Stimulated activated CD8-positive, alpha-beta memory T cell treated with anti-CD3 and anti-CD28 coated beads, Interleukin-2, amount 100 ng/mL, for 48 hours (primary cell): ENCODE measurements around the gene CLEC18C.
"Not testable (repeated sequence)": the region's sequence is repeated elsewhere in the genome, so short reads cannot be mapped to it uniquely, and the experiment has no call there.

Experiments
- DNase-seq, 2 donors: peaks; one replicate each; pipeline ENCODE4 v3.0.0-alpha.2; 2020; ENCODE audit warnings: low read depth in 2 of 2

CLEC18C gene

DNA sequence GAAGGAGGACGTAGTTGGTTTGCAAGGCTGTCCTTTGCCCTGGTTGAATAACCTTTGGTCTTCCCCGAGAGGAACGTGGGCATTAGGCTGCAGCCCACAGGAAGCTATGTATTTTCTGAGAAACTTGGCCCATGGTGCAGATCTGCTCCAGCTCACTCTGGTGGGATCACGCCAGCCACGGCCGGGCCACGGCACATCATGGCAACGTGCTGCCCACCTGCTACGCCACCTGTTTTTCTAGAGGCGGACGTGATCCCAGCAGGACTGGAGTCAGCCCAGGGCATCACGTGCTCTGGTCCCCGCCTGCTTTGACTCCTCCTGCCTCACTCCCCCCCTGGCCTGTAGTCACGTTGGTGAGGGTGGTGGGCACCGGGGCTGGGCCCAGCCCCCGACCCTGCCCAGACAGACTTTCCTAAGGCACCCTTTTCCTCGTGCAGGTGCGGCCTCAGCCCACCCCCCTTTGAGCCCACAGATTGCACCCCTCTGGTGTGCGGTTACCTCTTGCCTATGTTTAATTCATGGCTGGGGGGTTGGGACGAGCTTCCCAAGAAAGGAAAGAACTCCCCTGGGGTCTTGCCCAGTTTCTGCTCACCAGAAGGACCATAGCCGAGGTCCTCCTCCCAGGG is at the start of gene CLEC18C:
Gene CLEC18C, plus strand, starts transcription at position 576 of the 626 bp plus-strand sequence. CDS start 492 bp downstream, outside the sequence.
- DNase-seq, result not testable (repeated sequence)

DNA sequence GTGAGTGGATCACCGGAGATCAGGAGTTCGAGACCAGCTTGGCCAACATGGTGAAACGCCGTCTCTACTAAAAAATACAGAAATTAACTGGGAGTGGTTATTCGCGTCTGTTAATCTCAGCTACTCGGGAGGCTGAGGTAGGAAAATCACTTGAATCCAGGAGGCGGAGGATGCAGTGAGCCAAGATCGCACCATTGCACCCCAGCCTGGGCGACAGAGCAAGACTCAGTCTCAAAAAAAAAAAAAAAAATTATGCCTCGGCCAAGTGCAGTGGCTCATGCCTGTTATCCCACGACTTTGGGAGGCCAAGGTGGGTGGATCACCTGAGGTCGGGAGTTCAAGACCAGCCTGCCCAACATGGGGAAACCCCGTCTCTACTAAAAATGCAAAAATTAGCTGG is 49.8 kb upstream of the CLEC18C start:
- DNase-seq, result not testable (repeated sequence)

DNA sequence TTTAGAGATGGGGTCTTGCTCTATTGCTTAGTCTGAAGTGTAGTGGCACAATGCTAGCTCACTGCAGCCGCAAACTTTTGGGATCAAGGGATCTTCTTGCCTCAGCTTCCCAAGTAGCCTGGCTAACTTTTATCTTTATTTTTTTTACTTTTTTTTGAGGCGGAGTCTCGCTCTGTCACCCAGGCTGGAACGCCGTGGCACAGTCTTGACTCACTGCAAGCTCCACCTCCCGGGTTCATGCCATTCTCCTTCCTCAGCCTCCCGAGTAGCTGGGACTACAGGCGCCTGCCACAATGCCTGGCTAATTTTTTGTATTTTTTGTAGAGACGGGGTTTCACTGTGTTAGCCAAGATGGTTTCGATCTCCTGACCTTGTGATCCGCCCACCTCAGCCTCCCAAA is 47.4 kb upstream of the CLEC18C start:
- DNase-seq, result not testable (repeated sequence)

DNA sequence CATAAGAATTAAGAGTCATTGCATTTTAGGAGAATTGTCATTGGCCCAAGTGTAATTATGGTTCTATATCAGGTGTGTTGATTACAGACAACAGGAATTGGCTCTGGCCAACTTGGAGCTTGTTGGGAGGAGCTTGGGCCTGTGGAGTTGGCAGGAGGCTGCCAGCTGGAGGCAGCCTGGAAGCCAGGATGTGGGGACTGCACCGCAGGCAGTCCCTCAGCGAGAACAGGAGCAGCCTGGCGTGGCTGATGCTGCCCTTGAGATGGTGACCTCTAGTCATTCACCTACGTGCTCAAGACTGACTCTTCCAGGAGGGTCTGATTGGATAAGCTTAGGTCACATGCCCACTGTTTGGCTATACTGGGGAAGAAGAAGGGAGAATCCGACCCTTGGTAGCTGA is 45.9 kb upstream of the CLEC18C start:
- DNase-seq, result not testable (repeated sequence)

DNA sequence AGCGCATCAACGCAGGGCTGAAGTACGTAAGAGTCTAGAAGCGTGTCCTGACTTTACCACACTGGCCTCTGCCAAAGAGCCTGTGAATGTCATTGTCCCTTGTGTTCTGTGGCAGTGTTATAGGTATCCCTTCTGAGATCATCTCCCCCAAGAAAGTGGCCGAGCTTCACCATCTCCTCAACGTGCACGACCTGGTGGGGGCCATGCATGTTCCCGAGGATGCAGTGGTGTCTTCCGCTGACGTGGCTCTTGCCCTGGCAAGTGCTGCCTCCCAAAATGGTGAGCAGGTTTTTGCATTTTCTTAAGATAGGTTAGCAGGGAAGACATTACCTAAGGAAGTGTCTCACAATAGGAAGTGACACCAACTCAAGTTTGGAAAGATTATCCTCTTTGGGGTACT is 44.7 kb upstream of the CLEC18C start:
- DNase-seq, result not testable (repeated sequence)

DNA sequence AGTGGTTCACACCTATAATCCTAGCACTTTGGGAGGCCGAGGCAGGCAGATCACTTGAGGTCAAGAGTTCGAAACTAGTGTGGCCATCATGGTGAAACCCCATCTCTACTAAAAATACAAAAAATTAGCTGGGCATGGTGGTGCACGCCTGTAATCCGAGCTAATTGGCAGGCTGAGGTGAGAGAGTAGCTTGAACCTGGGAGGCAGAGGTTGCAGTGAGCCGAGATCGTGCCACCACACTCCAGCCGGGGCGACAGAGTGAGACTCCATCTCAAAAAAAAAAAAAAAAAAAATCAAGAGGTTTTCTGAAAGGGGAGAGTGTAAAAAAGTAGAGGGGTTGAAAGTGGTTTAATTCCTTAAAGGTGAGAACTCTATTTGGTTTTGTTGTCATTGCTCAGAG is 37.8 kb upstream of the CLEC18C start:
- not testable (repeated sequence) for DNase-seq

DNA sequence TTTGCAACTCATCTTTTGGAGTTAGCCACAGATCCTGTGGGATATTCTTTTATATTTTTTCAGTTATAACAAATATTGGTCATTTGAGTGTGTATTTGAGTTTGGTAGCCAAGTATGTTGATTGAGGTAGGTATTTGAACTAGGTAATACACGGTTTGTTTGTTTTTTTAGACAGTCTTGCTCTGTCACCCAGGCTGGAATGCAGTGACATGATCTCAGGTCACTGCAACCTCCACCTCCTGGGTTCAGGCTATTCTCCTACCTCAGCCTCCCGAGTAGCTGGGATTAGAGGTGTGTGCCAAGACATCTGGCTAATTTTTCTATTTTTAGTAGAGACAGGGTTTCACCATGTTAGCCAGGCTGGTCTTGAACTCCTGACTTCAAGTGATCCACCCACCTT is 37.0 kb upstream of the CLEC18C start:
- not testable (repeated sequence) for DNase-seq

DNA sequence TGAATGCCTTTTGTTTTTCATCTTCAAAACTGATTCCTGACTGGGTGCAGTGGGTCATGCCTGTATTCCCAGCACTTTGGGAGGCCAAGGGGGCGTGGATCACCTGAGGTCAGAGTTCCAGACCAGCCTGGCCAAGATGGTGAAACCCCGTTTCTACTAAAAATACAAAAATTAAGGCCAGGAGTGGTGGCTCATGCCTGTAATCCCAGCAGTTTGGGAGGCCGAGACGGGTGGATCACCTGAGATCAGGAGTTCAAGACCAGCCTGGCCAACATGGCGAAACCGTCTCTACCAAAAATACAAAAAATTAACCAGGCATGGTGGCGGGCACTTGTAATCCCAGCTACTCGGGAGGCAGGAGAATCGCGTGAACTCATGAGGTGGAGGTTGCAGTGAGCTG is 30.8 kb upstream of the CLEC18C start:
- DNase-seq, result not testable (repeated sequence)

DNA sequence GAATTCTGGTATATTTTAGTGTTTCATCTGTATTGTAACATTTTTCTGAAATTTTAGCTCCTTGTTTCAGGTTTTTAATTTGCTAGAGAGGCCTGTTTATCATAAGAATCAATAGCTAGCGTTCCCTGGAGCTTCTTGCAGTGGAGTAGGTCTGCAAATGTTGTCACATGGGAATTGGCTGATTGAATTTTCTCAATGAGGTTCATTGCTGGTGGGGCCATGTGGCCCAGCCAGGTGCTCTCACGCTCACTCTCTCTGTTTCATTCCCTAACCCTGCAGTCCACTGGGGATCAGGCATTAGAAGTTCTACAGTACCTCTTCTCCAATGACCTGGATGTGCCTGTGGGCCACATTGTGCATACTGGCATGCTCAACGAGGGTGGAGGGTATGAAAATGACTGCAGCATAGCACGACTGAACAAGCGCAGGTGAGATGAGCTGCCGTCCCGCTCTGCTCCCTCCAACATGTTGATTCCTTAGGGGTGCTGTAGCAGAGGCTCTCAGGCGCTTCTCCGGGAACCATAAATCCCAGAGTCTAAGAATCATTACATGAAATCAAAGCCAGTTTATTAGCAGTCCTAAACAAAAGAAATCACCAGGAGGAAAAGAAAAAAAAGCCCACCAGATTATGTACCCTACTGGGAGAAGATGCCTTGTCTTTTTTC is 30.2 kb upstream of the CLEC18C start:
- DNase-seq, result not testable (repeated sequence)

DNA sequence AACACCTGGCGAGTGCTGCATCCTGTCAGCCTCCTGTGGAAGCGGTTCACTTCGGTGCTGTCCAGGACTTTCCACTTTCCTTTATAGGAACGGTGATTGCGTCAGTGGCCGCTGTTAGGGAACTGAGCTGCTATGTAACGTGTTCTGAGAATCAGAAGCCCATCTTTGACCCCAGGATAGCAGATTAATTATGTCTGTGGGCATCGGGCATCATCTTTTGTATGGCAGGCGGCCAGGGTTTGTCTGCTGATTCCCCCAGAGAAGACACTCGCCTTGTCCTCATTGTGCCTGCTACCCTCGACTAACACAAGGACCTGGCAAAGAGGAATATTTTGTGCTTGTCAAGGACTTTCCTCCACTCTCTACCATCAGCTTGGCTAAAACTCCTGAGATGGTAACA is 25.7 kb upstream of the CLEC18C start:
- not testable (repeated sequence) for DNase-seq

DNA sequence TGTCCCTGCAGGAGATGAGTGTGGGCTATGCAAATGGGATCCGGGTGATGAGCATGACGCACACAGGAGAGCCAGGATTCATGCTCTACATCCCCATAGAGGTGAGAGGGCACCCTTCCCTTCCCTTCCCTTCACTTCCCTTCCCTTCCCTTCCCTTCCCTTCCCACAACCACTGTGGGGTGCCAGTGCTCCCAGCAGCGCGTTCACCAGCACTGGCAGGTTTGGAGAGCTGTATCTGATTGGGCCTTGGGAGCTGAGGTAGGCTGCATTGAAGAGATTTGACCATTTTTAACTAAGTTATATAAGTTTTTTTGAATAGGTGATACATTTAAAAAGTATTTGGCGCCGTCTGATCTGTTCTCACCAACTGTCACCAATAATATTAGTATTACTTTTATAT is 25.1 kb upstream of the CLEC18C start:
- not testable (repeated sequence) for DNase-seq

DNA sequence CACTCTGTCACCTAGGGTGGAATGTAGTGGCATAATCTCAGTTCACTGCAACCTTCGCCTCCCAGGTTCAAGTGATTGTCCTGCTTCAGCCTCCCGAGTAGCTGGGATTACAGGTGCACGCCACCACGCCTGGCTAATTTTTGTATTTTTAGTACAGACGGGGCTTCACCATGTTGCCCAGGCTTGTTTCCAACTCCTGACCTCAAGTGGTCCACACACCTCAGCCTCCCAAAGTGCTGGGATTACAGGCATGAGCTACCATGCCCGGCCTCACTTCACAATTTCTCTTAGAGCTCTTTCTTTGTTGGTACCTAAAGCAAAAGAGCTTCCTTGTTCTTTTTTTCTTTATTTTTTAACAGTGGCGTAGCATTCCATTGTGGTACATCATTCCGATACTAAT is 24.3 kb upstream of the CLEC18C start:
- not testable (repeated sequence) for DNase-seq

DNA sequence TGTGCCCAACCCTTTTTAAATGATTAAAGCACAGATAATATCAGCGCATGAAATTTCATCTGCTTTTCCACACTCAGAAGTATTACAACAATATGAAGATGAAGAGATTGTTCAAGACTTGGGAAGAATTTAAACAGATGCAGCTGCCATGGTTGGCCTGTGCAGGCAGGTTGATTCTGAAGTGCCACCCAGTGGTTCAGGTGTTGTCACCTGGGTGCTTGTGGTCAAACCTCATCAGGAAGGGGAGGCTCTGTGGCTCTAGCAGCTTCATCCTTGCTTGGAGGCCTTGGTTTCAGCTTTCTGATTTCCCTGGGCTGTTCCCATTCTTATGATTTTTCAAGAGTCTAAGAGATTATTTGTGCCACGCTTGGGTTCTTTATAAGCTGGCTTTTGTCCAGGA is 22.2 kb upstream of the CLEC18C start:
- no peak for DNase-seq

DNA sequence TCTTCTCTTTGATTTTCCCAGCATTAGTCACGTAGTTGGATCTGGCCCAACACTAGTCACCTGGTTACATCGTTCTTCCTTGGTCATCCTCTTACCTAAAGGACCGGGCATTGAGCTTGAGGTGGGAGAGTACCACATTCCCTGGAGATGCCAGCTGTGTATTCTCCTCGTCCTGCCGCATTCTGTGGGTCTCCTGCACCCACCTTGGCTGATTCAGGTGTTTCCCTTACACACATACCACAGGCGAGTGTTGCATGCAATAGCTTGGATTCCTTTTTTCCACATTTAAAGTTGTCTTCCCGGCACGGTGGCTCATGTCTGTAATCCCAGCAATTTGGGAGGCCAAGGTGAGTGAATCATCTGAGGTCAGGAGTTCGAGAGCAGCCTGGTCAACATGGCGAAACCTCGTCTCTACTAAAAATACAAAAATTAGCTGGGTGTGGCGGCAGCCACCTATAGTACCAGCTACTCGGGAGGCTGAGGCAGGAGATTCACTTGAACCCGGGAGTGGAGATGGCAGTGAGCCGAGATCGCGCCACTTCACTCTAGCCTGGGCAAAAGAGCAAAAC is 21.6 kb upstream of the CLEC18C start:
- no peak for DNase-seq

DNA sequence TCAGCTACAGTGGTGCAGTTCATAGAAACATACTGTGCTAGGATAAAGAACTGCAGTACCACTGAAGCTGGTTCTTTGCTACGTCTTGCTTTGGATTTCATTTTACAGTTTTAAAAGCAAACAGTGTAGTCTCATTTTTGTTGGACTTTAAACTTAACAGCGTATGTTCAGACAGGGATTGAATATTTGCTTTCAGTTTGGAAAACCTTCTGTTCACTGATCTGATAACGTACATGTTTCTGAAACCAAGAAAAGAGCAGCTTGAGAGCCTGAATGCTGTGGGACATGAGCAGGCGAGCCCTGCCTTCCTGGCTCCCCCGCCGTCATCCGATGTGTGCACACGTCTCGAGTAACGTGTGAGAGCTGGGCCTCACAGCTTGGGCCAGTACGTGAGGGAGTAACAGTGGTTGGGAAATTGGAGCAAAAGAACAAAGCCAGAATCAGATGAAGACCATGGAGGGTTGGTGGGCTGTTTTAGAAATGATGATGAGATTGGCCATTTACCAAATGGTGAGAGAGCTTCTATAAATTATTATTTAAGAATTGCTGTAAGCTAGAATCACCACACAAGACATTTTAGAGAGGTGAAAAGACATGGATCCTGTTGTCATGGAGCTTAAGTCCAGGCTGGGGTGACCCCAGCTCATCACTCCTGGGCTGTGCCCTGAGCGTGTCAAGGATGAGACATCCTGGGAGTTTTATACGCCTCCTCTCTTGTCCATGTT is 20.8 kb upstream of the CLEC18C start:
- DNase-seq, result no peak

DNA sequence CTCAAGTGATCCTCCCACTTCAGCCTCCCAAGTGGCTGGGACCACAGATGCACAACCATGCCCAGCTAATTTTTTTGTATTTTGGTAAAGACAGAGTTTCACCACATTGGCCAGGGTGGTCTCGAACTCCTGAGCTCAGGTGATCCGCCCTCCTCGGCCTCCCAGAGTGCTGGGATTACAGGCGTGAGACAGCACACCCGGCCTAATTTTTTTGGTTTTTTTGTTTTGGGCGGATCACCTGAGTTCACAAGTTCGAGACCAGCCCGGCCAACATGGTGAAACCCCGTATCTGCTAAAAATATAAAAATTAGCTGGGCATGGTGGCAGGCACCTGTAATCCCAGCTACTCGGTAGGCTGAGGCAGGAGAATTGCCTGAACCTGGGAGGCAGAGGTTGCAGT is 18.9 kb upstream of the CLEC18C start:
- not testable (repeated sequence) for DNase-seq

DNA sequence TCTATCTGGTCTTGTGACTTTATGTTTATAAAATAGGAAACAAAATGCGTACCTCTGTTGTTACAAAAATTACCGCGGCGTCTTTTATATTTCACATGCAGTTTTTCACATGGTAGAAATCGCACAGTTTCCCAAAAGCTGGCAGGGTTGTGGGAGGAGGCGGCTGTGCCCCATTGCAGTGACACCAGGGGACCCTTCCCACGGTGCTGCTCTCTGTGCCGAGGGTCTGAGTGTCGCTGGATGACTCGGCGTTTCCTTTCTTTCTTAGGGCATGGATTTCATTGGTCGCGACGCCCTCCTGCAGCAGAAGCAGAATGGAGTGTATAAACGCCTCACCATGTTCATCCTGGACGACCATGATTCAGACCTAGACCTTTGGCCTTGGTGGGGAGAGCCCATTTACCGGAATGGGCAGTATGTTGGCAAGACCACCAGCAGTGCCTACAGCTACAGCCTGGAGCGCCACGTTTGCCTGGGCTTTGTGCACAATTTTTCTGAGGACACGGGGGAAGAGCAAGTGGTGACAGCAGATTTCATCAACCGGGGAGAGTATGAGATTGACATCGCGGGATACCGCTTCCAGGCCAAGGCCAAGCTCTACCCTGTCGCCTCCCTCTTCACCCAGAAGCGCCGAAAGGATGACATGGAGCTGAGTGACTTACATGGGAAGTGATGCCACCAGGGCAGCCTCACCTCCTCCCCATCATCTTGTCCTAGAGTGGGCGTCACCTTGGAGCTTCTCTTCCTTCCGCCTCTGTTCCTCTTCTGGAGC is 17.2 kb upstream of the CLEC18C start:
- no peak for DNase-seq

DNA sequence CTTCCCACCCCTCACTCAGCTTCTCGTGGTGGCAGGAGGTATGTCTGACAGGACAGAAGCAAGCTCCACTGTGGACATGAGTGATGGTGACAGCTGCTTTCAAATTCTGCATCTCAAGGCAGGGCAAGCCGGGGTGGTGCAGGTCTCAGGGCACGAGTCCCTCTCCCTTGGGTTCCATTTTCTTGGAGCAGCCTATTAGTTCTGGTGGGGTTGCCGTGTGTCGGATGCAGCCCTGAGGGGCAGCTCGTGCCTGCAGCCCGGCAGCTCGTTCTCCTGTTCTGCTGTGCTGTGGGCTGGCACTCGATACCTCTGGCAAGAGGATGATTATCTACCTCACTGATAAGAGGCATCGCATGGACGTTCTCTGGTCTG is 16.5 kb upstream of the CLEC18C start:
- no peak for DNase-seq

DNA sequence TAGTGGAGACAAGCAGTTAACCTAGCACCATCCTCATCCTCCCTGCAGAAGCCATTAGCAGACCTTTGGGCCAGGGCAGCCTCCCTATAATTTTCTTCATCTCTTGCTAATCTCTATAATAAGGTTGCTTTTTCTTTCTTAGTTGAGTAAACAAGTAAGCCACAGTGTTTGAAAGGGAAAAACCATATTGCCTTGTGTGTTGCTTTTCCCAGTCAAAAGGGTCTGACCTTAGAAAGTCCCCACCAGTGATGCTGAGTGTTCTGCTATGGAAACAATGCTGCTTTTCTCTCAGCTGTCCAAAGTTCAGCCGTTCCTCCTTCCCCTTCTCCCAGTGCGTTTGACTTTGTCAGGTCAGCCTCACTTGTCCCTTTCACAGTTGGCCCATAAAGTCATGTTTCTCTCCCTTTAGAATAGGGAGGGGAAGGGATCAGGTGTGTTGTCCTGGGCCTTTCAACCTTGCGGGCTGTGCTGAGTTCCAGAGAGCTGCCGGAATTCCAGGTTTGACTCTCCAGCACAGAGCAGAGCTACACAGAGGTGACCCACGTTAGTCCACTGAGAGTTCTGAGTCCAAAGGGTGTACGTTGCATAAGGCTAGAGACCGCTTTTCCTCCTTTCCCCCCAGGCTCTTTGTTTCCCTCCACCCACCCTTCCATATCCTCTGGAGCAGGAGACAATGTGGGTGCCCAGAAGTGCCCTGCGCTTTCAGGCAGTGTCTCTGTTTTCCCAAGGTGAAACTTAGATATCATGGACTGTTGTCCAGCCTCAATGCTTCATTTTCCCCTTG is 15.9 kb upstream of the CLEC18C start:
- no peak for DNase-seq

DNA sequence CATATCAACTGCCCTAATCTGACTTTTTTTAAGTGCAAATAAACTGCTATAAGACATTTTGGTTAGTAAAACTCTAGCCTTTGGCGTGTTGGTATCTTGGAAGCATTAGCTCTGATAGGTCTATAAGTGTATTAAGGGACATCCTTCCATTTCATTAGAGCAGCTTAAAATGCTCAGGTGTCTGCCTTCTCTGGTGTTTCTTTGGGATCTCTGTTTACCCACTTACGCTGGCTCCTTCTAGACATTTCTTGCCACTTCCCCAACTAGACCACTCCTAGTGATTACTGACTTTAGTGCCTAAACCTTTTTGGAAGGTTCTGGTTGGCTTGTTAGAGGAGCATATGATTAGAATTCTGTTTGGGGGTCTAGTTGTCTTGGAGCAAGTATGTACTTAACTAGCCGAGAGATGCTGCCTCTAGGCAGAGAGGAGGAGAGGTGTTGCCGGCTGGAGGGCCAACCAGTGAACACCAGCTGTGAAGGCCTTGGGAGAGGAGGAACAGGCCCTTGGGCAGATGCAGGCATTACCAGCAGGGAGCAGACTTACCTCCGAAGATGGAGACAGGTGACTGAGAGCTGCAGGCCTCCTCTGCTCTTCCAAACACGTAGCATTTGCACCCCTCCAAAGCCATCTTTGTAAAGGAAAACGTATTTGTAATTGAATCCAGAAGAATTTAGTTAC is 15.2 kb upstream of the CLEC18C start:
- DNase-seq, result no peak
